Neural progenitor cell (in vitro differentiated cells): ENCODE data around the gene CLNK. TPM values are rescaled to one million over a fixed set of nuclear protein-coding genes. Genes with fewer than 3 reads are reported as not detected.

Source experiments
- DNase-seq: peaks from one replicate; pipeline ENCODE4 v3.0.0-alpha.2; 2016; ENCODE audit warnings: low spot score
- H2AFZ ChIP-seq: fragments of 200-600 bp; sonication (generic); replicated peaks from 2 replicates; pipeline ENCODE4 v1.6.1; 2016; ENCODE audit warnings: antibody characterized with exemption
- H3F3A ChIP-seq: fragments of 200-600 bp; sonication (generic); 2 replicates; pipeline ENCODE4 v1.6.1; 2016; ENCODE audit warnings: antibody characterized with exemption, low read depth
- H3K27ac ChIP-seq: fragments of 200-600 bp; sonication (generic); 2 replicates; pipeline ENCODE4 v1.5.1; 2016; ENCODE audit warnings: mild to moderate bottlenecking
- H3K27me3 ChIP-seq: fragments of 200-600 bp; sonication (generic); 2 replicates; pipeline ENCODE4 v1.6.1; 2016; ENCODE audit warnings: mild to moderate bottlenecking, moderate library complexity
- H3K36me3 ChIP-seq: fragments of 200-600 bp; sonication (generic); 2 replicates; pipeline ENCODE4 v1.5.1; 2016
- H3K4me1 ChIP-seq: fragments of 200-600 bp; sonication (generic); 2 replicates; pipeline ENCODE4 v1.6.1; 2016; ENCODE audit warnings: mixed run types
- H3K4me2 ChIP-seq: fragments of 200-600 bp; sonication (generic); 2 replicates; pipeline ENCODE4 v1.6.1; 2016
- H3K4me3 ChIP-seq: fragments of 200-600 bp; sonication (generic); 2 replicates; pipeline ENCODE4 v1.5.1; 2016
- H3K79me2 ChIP-seq: fragments of 200-600 bp; sonication (generic); 2 replicates; pipeline ENCODE4 v1.6.1; 2016; ENCODE audit warnings: low read depth
- H3K9ac ChIP-seq: fragments of 200-600 bp; sonication (generic); 2 replicates; pipeline ENCODE4 v1.6.1; 2016
- H3K9me3 ChIP-seq: fragments of 200-600 bp; sonication (generic); 2 replicates; pipeline ENCODE4 v1.5.1; 2016; ENCODE audit warnings: low read depth
- H4K20me1 ChIP-seq: fragments of 200-600 bp; sonication (generic); 2 replicates; pipeline ENCODE4 v1.6.1; 2016; ENCODE audit warnings: low read depth
- H3K27ac Mint-ChIP-seq: 3 replicates; pipeline ENCODE4 v1.8.0; 2021; ENCODE audit warnings: mixed read lengths
- H3K27me3 Mint-ChIP-seq: 2 replicates; pipeline ENCODE4 v1.8.0; 2022; ENCODE audit warnings: low read depth, mild to moderate bottlenecking, inconsistent platforms, moderate library complexity, mixed read lengths; ENCODE audit not compliant: insufficient read depth
- H3K36me3 Mint-ChIP-seq: 3 replicates; pipeline ENCODE4 v1.8.0; 2021; ENCODE audit warnings: mixed read lengths
- H3K4me1 Mint-ChIP-seq: 3 replicates; pipeline ENCODE4 v1.8.0; 2021; ENCODE audit warnings: mixed read lengths
- H3K4me3 Mint-ChIP-seq: 3 replicates; pipeline ENCODE4 v1.8.0; 2021; ENCODE audit warnings: mild to moderate bottlenecking, moderate library complexity, mixed read lengths
- H3K9me3 Mint-ChIP-seq: 3 replicates; pipeline ENCODE4 v1.8.0; 2020; ENCODE audit warnings: mixed read lengths
- CTCF ChIP-seq: fragments of 200-600 bp; sonication (generic); IDR thresholded peaks from 2 replicates; pipeline ENCODE4 v1.5.1; 2017; ENCODE audit warnings: antibody characterized with exemption, mild to moderate bottlenecking
- EZH2 ChIP-seq: fragments of 200-600 bp; sonication (generic); IDR thresholded peaks from 2 replicates; pipeline ENCODE4 v1.6.1; 2017; ENCODE audit warnings: antibody characterized with exemption, mild to moderate bottlenecking, moderate library complexity
- EZH2phosphoT487 ChIP-seq: fragments of 200-600 bp; sonication (generic); IDR thresholded peaks from 2 replicates; pipeline ENCODE4 v1.6.1; 2017; ENCODE audit warnings: antibody characterized with exemption
- total RNA-seq: library from RNA; depleted of rRNA; stranded (reverse); fragments of >200 nt; gene quantifications from 2 replicates; pipeline ENCODE4 v1.2.3, GENCODE V29; 2015; ENCODE audit warnings: low replicate concordance

Gene CLNK
- total RNA-seq, 1 donor from 2014 or later = not detected

- peaks cover 23% of the 10 kb centered on the region for H3K4me1 Mint-ChIP-seq
- H3K27ac Mint-ChIP-seq = no peak overlapping the region
- no peak for DNase-seq
- H3K36me3 Mint-ChIP-seq = no peaks in the 10 kb centered on the region
- H3K9me3 ChIP-seq = no peaks in the 10 kb centered on the region
- H3K9ac ChIP-seq = no peak overlapping the region
- no peaks in the 10 kb centered on the region for H3K79me2 ChIP-seq
- H3F3A ChIP-seq = peaks cover 11% of the 10 kb centered on the region
- no peaks in the 10 kb centered on the region for H3K27me3 ChIP-seq
- H3K27ac ChIP-seq = no peak overlapping the region
- no peak overlapping the region for H3K4me2 ChIP-seq
- H4K20me1 ChIP-seq = no peaks in the 10 kb centered on the region
- peaks cover 14% of the 10 kb centered on the region for H3K4me1 ChIP-seq
- H3K9me3 Mint-ChIP-seq = peaks cover under 1% of the 10 kb centered on the region
- TF ChIP-seq EZH2 = no peak
- TF ChIP-seq EZH2phosphoT487 = no peak
- TF ChIP-seq CTCF = no peak
- H3K36me3 ChIP-seq = no peaks in the 10 kb centered on the region
- H3K4me3 Mint-ChIP-seq = no peak overlapping the region
- no peak overlapping the region for H3K4me3 ChIP-seq
- no peaks in the 10 kb centered on the region for H3K27me3 Mint-ChIP-seq
- no peak overlapping the region for H2AFZ ChIP-seq
Observed at GRCh38 chr4:10727140-10727880, 42.7 kb upstream of the CLNK start.

DNA sequence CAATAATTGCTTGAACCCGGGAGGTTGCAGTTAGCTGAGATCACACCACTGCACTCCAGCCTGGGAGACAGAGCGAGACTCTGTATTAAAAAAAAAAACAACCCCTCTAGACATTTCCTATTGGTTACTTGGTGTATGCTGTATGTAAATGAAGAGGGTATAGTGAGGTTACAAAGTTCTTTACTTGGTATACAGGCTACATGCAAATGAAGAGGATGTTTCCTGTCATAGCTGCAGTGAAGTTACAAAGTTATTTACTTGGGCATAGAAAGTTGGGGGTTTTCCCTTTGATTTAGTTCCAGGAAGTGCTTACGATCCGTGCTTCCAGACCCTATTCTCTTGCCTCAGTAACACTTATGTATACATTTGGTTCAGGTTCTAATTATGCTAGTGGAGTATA lies 38.4 kb upstream of the CLNK start:
- H3K9me3 Mint-ChIP-seq = peaks cover 2% of the 10 kb centered on the region
- Histone ChIP-seq H4K20me1 (no peaks in the 10 kb centered on the region), H3K27me3 (no peaks in the 10 kb centered on the region), H3K9me3 (no peaks in the 10 kb centered on the region), H3K4me1 (peaks cover 14% of the 10 kb centered on the region), H3K79me2 (no peaks in the 10 kb centered on the region), H3K27ac (no peak overlapping the region), H3K9ac (no peak overlapping the region), H3K4me3 (no peak overlapping the region), H2AFZ (no peak overlapping the region), H3K36me3 (no peaks in the 10 kb centered on the region), H3K4me2 (no peak overlapping the region), H3F3A (peaks cover 11% of the 10 kb centered on the region)
- H3K27me3 Mint-ChIP-seq = no peaks in the 10 kb centered on the region
- TF ChIP-seq EZH2 (no peak), CTCF (no peak), EZH2phosphoT487 (no peak)
- H3K36me3 Mint-ChIP-seq = no peaks in the 10 kb centered on the region
- H3K4me1 Mint-ChIP-seq = peaks cover 21% of the 10 kb centered on the region
- no peak overlapping the region for H3K27ac Mint-ChIP-seq
- H3K4me3 Mint-ChIP-seq = no peak overlapping the region
- no peak for DNase-seq

DNA sequence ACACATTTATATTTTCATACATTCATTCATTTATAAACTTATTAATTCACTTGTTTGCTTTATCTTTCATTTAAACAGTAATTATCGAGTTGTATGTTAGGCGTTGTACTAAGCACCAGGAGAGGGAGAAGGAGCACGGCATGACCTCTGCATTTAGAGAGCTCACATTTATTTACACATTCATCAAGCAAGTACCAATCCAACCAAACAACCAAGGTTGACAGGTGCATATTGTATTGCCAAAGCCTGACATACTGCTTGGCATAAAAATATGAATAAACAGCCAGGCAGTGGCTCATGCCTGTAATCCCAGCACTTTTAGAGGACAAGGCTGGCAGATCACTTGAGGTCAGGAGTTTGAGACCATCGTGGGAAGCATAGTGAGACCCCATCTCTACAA lies 37.0 kb upstream of the CLNK start:
- Histone ChIP-seq H3K9ac (no peak overlapping the region), H3K27me3 (no peaks in the 10 kb centered on the region), H3K4me1 (peaks cover 14% of the 10 kb centered on the region), H3K4me3 (no peak overlapping the region), H2AFZ (no peak overlapping the region), H3K36me3 (no peaks in the 10 kb centered on the region), H3K27ac (no peak overlapping the region), H3K79me2 (no peaks in the 10 kb centered on the region), H3F3A (peaks cover 11% of the 10 kb centered on the region), H3K4me2 (no peak overlapping the region), H4K20me1 (no peaks in the 10 kb centered on the region), H3K9me3 (no peaks in the 10 kb centered on the region)
- DNase-seq = no peak
- H3K4me3 Mint-ChIP-seq = no peak overlapping the region
- H3K27ac Mint-ChIP-seq = no peak overlapping the region
- peaks cover 18% of the 10 kb centered on the region for H3K4me1 Mint-ChIP-seq
- no peaks in the 10 kb centered on the region for H3K27me3 Mint-ChIP-seq
- TF ChIP-seq CTCF (no peak), EZH2phosphoT487 (no peak), EZH2 (no peak)
- H3K36me3 Mint-ChIP-seq = no peaks in the 10 kb centered on the region
- H3K9me3 Mint-ChIP-seq = peaks cover 2% of the 10 kb centered on the region
